HG03457 (cell line): ENCODE results near the gene KRT86.

Experiments used
- ATAC-seq: cut with Tn5 transposase; IDR thresholded peaks from one replicate; pipeline ENCODE4 v1.9.1; 2021; ENCODE audit warnings: moderate number of reproducible peaks; ENCODE audit not compliant: unreplicated experiment

Gene KRT86

DNA sequence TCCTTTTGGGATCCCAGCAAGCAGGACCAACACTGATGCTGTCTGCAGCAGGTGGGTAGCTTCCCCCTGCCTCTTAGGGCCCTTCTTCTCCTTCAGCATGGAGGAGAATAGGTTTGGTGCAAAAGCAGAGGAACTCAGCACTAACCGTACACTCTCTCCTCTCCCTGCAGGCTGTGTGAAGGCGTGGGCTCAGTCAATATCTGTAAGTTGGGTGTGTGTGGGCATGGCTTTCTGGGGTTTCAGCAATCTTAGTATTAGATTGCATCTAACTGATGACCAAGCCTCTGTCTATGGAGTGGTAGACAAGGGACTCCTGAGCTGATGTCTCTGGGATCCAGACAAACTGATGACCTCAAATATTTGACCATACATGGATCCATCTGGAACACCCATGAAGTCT, 78.5 kb downstream of the KRT86 start:
- ATAC-seq, result no peak

DNA sequence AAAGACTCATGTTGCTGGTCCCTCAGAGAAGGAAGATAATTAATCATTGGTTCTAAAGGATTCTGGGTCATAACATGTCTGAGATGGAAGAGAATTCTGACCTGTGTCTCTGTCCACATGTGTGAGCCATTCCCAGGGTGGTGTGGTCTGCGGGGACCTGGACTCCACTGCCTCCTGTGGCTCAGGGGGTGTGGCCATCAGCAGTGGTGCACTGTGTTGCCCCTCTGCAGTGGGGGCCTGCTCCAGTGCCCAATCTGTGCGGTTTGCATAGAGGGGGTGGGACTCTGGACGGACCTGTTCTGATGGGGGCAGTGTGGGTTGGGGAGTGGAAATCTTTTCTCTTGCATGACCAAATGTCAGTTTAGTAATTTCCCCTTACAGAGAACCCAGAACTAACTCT, 79.3 kb downstream of the KRT86 start:
- no peak for ATAC-seq

DNA sequence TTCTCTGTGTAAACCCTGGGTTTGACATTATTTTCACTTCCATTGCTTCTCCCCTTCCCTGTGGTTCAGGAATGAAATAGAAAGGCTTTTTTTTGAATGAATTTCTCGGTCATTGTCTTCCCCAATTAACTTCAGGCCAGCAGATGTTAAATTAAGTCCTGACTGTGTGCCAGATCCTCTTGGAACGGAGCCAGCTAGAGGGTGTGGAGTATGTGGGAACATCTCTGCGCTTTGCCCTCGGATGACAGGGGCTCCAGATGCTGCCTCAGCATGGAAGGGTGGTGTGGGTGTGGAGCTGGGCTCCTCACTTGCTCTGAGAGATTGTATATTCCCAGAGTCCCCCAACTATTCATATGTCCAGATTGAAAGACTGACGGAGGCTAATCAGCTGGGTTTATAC, 79.8 kb downstream of the KRT86 start:
- no peak for ATAC-seq

GRCh38 chr12:52355176-52355575, 80.7 kb downstream of the KRT86 start:
- no peak for ATAC-seq

GRCh38 chr12:52356031-52356761, 81.8 kb downstream of the KRT86 start:
- ATAC-seq, result no peak

DNA sequence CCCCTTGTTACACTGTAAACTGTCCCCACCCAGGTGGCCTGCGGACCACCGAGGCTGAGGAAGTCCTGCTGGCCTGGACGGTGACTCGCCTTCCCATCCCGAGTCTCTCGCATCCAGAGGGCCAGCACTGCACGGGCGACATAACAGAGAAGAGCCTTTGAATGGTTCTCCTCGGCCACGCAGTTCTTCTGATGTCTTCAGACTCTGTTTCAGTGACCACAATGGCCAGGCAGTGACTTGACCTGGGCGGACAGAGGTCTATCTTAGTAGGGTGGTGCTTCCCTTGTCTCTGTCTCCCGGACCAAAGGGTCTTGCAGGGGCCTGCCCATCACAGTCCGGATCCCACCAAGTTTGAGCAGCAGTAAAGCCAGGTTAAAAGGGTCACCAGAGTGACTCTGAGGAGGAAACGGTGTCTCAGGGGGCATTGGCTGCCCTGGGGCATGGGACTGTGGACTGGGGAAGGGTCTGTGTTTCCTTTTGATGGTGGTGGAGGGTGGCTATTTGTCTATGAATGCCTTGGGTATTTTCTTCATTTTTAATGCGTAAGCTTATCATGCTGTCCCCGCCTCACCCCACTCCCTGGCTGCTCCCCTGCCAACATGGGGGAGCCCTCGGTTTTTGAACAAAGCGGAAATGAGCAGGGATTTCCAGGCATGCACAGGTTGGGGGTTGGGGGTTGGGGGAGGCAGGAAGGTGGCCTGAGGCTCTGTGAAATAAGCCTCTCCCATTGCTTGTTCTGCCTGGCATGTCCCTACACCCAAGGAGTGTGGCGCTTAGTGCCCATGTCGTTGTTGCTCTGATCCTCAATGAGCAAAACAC, 82.5 kb downstream of the KRT86 start:
- ATAC-seq, result no peak
